ENCODE measurements around the gene C6orf136. TPM values are rescaled to one million over a fixed set of nuclear protein-coding genes. Genes with fewer than 3 reads are reported as not detected.

Gene C6orf136
- total RNA-seq, 4 donors from 2014 or later = 13.5 to 21.4 (median 20.7) TPM

- peaks cover 0 to 87% (median 62%) of the 10 kb centered on the region in 4 donors for H3K4me1 ChIP-seq
- peaks cover 0 to 22% (median 3%) of the 10 kb centered on the region in 3 donors for H3K36me3 ChIP-seq
- peak overlapping the region; percentile 73 to 92 (median 83) for H3K4me3 ChIP-seq
- WGBS, 2 donors = 0 to 5% methylated on average over 7 of the region's 7 CpGs
- H3K9me3 ChIP-seq = no peaks in the 10 kb centered on the region
- no peak for TF ChIP-seq POLR2A (IDR thresholded peaks at IDR 0.05)
- TF ChIP-seq EP300 (IDR thresholded peaks at IDR 0.05) = no peak
- TF ChIP-seq CTCF (IDR thresholded peaks at IDR 0.05) = no peak
- no peaks in the 10 kb centered on the region for H3K27me3 ChIP-seq
- no peak for DNase-seq (ENCODE audit: low spot score in 2 of 2)
- peak overlapping the region; percentile 97 to 99 (median 98) for H3K27ac ChIP-seq
Observed at GRCh38 chr6:30683183-30683979, 36.4 kb downstream of the C6orf136 start.

- WGBS, 2 donors = 2% methylated on average over 2 of the region's 2 CpGs
Observed at GRCh38 chr6:30683980-30684338, 37.0 kb downstream of the C6orf136 start.

GRCh38 chr6:30684386-30685156 is 37.6 kb downstream of the C6orf136 start:
- no peak for TF ChIP-seq POLR2A (IDR thresholded peaks at IDR 0.05)
- TF ChIP-seq CTCF (IDR thresholded peaks at IDR 0.05) = no peak
- TF ChIP-seq EP300 (IDR thresholded peaks at IDR 0.05) = no peak
- peak in 1 of 2 donors; percentile 39 for DNase-seq (ENCODE audit: low spot score in 2 of 2)
- H3K27ac ChIP-seq = peak overlapping the region; percentile 97 to 99 (median 98)
- WGBS, 2 donors = 5 to 9% methylated on average over 12 to 17 of the region's 21 CpGs
- H3K4me1 ChIP-seq = peaks cover 0 to 87% (median 66%) of the 10 kb centered on the region in 4 donors
- no peaks in the 10 kb centered on the region for H3K9me3 ChIP-seq
- no peaks in the 10 kb centered on the region for H3K27me3 ChIP-seq
- peak overlapping the region; percentile 73 to 92 (median 83) for H3K4me3 ChIP-seq
- peaks cover 0 to 16% (median 0%) of the 10 kb centered on the region in 3 donors for H3K36me3 ChIP-seq

More at GRCh38 chr6:30683980-30684338, 37.0 kb downstream of the C6orf136 start:
- H3K4me1 ChIP-seq = peaks cover 0 to 87% (median 66%) of the 10 kb centered on the region in 4 donors
- no peak for DNase-seq (ENCODE audit: low spot score in 2 of 2)
- no peaks in the 10 kb centered on the region for H3K9me3 ChIP-seq
- peak overlapping the region; percentile 97 to 99 (median 98) for H3K27ac ChIP-seq
- TF ChIP-seq EP300 (IDR thresholded peaks at IDR 0.05) = no peak
- TF ChIP-seq POLR2A (IDR thresholded peaks at IDR 0.05) = no peak
- TF ChIP-seq CTCF (IDR thresholded peaks at IDR 0.05) = no peak
- peak overlapping the region; percentile 73 to 92 (median 83) for H3K4me3 ChIP-seq
- peaks cover 0 to 17% (median 0%) of the 10 kb centered on the region in 3 donors for H3K36me3 ChIP-seq
- H3K27me3 ChIP-seq = no peaks in the 10 kb centered on the region

GRCh38 chr6:30685157-30686008 is 38.5 kb downstream of the C6orf136 start:
- DNase-seq (ENCODE audit: low spot score in 2 of 2) = no peak
- 10 to 11% methylated on average over 28 to 29 of the region's 29 CpGs for WGBS, 2 donors

More at GRCh38 chr6:30685157-30686008, 38.5 kb downstream of the C6orf136 start:
- Histone ChIP-seq H3K27me3 (no peaks in the 10 kb centered on the region), H3K9me3 (no peaks in the 10 kb centered on the region), H3K36me3 (peaks cover 0 to 7% (median 0%) of the 10 kb centered on the region in 3 donors), H3K4me1 (peaks cover 0 to 87% (median 65%) of the 10 kb centered on the region in 4 donors), H3K4me3 (peak overlapping the region; percentile 73 to 92 (median 83)), H3K27ac (peak overlapping the region; percentile 97 to 99 (median 98))
- TF ChIP-seq EP300 (IDR thresholded peaks at IDR 0.05) = no peak
- no peak for TF ChIP-seq CTCF (IDR thresholded peaks at IDR 0.05)
- TF ChIP-seq POLR2A (IDR thresholded peaks at IDR 0.05) = no peak

Data from tibial nerve (tissue), 4 donors.